SU-DHL-6 (cell line): ENCODE measurements around the gene SMG7.

ENCODE experiments used
- EZH2phosphoT487 ChIP-seq: fragments of 200-600 bp; sonication (generic), shearing (Covaris generic); conservative IDR thresholded peaks from 2 replicates; pipeline ENCODE4 v1.6.1; 2018; ENCODE audit warnings: mild to moderate bottlenecking, antibody characterized with exemption, low read length, moderate library complexity, mixed read lengths
- TF ChIP-seq, protein P1 (sequence below): fragments of 200-600 bp; sonication (generic); IDR thresholded peaks from one replicate; pipeline ENCODE4 v1.5.1; 2017; ENCODE audit warnings: antibody characterized with exemption, mild to moderate bottlenecking, low read length, moderate library complexity; ENCODE audit not compliant: insufficient read depth, poor library complexity, severe bottlenecking

DNA sequence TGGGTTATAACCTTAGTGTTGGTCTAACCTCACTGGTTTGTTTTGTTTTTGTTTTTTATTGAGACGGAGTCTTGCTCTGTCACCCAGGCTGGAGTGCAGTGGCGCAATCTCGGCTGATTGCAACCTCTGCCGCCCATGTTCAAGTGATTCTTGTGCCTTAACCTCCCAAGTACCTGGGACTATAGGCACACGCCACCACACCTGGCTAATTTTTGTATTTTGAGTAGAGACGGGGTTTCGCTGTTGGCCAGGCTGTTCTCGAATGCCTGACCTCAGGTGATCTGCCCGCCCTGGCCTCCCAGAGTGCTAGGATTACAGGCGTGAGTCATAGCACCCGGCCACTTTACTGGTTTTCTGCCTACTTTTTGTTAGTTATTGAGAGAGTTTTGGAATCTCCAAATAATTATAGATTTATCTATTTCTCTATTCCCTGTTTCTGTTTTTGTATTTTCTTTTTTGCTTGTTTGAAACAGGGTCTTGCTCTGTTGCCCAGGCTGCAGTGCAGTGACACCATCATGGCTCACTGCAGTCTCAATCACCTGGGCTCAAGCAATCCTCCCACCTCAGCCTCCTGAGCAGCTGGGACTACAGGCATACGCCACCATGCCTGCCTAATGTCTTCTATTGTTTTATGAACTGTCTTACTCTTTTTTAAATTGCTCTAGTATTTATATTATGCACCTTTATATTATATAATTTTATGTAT, 21.4 kb downstream of the SMG7 start:
- TF ChIP-seq, protein P1, sequence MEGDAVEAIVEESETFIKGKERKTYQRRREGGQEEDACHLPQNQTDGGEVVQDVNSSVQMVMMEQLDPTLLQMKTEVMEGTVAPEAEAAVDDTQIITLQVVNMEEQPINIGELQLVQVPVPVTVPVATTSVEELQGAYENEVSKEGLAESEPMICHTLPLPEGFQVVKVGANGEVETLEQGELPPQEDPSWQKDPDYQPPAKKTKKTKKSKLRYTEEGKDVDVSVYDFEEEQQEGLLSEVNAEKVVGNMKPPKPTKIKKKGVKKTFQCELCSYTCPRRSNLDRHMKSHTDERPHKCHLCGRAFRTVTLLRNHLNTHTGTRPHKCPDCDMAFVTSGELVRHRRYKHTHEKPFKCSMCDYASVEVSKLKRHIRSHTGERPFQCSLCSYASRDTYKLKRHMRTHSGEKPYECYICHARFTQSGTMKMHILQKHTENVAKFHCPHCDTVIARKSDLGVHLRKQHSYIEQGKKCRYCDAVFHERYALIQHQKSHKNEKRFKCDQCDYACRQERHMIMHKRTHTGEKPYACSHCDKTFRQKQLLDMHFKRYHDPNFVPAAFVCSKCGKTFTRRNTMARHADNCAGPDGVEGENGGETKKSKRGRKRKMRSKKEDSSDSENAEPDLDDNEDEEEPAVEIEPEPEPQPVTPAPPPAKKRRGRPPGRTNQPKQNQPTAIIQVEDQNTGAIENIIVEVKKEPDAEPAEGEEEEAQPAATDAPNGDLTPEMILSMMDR: no peak
- TF ChIP-seq EZH2phosphoT487: no peak
